ENCODE results near the gene MLANA.

The MLANA gene

GRCh38 chr9:5896863-5897262 lies 6.2 kb downstream of the MLANA start:
- TF ChIP-seq CTCF (IDR thresholded peaks at IDR 0.05; ENCODE audit: insufficient read depth, low read length, poor library complexity, severe bottlenecking) = no peak
- H3K4me3 ChIP-seq (replicated peaks; ENCODE audit: low read depth, low read length) = no peak overlapping the region
- no peaks in the 10 kb centered on the region for H3K36me3 ChIP-seq (ENCODE audit: control insufficient read depth, insufficient read depth, low read length)
- no peak for DNase-seq (ENCODE audit: extremely low read depth, insufficient read length)
- no peaks in the 10 kb centered on the region for H3K27me3 ChIP-seq (replicated peaks; ENCODE audit: control insufficient read depth, insufficient read depth, low read length)

- H3K4me3 ChIP-seq (replicated peaks; ENCODE audit: low read depth, low read length) = no peak overlapping the region
- TF ChIP-seq CTCF (IDR thresholded peaks at IDR 0.05; ENCODE audit: insufficient read depth, low read length, poor library complexity, severe bottlenecking) = no peak
- no peaks in the 10 kb centered on the region for H3K27me3 ChIP-seq (replicated peaks; ENCODE audit: control insufficient read depth, insufficient read depth, low read length)
- H3K36me3 ChIP-seq (ENCODE audit: control insufficient read depth, insufficient read depth, low read length) = no peaks in the 10 kb centered on the region
- DNase-seq (ENCODE audit: extremely low read depth, insufficient read length) = no peak
Measured at GRCh38 chr9:5897851-5898250, 7.2 kb downstream of the MLANA start.

DNA sequence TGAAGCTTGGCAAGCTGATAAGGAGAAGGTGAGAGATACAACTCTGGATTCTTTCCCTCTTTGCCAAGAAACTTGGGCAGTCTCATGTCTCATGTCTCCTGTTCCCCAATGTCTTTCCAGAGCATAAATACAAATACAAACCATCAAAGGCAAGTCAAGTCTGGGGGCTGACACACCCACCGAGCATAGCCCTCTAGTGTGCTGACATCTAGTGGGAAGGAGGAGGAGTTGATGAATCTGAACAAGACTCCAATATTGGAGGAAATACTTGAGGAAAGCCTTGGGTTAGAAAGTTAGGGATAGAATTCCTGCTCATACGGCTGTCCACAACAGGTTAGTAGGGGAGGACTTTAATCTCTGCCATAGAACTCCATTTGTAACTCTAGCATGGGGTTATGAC lies 8.6 kb downstream of the MLANA start:
- Histone ChIP-seq H3K36me3 (ENCODE audit: control insufficient read depth, insufficient read depth, low read length) (no peaks in the 10 kb centered on the region), H3K27me3 (replicated peaks; ENCODE audit: control insufficient read depth, insufficient read depth, low read length) (no peaks in the 10 kb centered on the region), H3K4me3 (replicated peaks; ENCODE audit: low read depth, low read length) (no peak overlapping the region)
- no peak for DNase-seq (ENCODE audit: extremely low read depth, insufficient read length)
- TF ChIP-seq CTCF (IDR thresholded peaks at IDR 0.05; ENCODE audit: insufficient read depth, low read length, poor library complexity, severe bottlenecking) = no peak

GRCh38 chr9:5900622-5901021 lies 9.9 kb downstream of the MLANA start:
- no peak for DNase-seq (ENCODE audit: extremely low read depth, insufficient read length)
- H3K36me3 ChIP-seq (ENCODE audit: control insufficient read depth, insufficient read depth, low read length) = no peaks in the 10 kb centered on the region
- no peak for TF ChIP-seq CTCF (IDR thresholded peaks at IDR 0.05; ENCODE audit: insufficient read depth, low read length, poor library complexity, severe bottlenecking)
- H3K27me3 ChIP-seq (replicated peaks; ENCODE audit: control insufficient read depth, insufficient read depth, low read length) = no peaks in the 10 kb centered on the region
- no peak overlapping the region for H3K4me3 ChIP-seq (replicated peaks; ENCODE audit: low read depth, low read length)

- no peak for TF ChIP-seq CTCF (IDR thresholded peaks at IDR 0.05; ENCODE audit: insufficient read depth, low read length, poor library complexity, severe bottlenecking)
- H3K36me3 ChIP-seq (ENCODE audit: control insufficient read depth, insufficient read depth, low read length) = no peaks in the 10 kb centered on the region
Measured at GRCh38 chr9:5902377-5902776, 11.7 kb downstream of the MLANA start.

GRCh38 chr9:5908918-5909317 lies 18.2 kb downstream of the MLANA start:
- no peak for TF ChIP-seq CTCF (IDR thresholded peaks at IDR 0.05; ENCODE audit: insufficient read depth, low read length, poor library complexity, severe bottlenecking)

More at GRCh38 chr9:5902377-5902776, 11.7 kb downstream of the MLANA start:
- DNase-seq (ENCODE audit: extremely low read depth, insufficient read length) = no peak
- Histone ChIP-seq H3K27me3 (replicated peaks; ENCODE audit: control insufficient read depth, insufficient read depth, low read length) (no peaks in the 10 kb centered on the region), H3K4me3 (replicated peaks; ENCODE audit: low read depth, low read length) (no peak overlapping the region)

More at GRCh38 chr9:5908918-5909317, 18.2 kb downstream of the MLANA start:
- Histone ChIP-seq H3K4me3 (replicated peaks; ENCODE audit: low read depth, low read length) (no peak overlapping the region), H3K27me3 (replicated peaks; ENCODE audit: control insufficient read depth, insufficient read depth, low read length) (no peaks in the 10 kb centered on the region), H3K36me3 (ENCODE audit: control insufficient read depth, insufficient read depth, low read length) (no peaks in the 10 kb centered on the region)
- no peak for DNase-seq (ENCODE audit: extremely low read depth, insufficient read length)

All from GM06990 (cell line).